HepG2 (cell line): ENCODE results near the gene EFCAB8. TPM values are rescaled to one million over a fixed set of nuclear protein-coding genes. Genes with fewer than 3 reads are reported as not detected.
A peak's percentile ranks its signal among the peaks of the same experiment; 100 is the strongest.

Source experiments
- ATAC-seq: fragments of 200-7000 bp; cut with Tn5 transposase; 3 replicates; pipeline ENCODE4 v1.9.1; 2020; ENCODE audit warnings: mild to moderate bottlenecking, moderate library complexity
- BruUV-seq: library from RNA; stranded (reverse); fragments of 400-500 nt; replicated peaks from 2 replicates; lab custom pipeline; 2021; lab: Mats Ljungman, UMichigan
- CTCF ChIA-PET: fragments of 300-600 bp; formaldehyde crosslinking; extraction: SDS; loops from one replicate; lab custom pipeline; 2021; ENCODE audit warnings: low total read pairs, inconsistent platforms, low intra/inter-chr PET ratio; lab: Yijun Ruan, JAX
- POLR2A ChIA-PET: fragments of 350-600 bp; sonication (Branson Sonifier 250); formaldehyde crosslinking; loops from one replicate; lab custom pipeline; 2020; ENCODE audit warnings: antibody characterized with exemption, inconsistent platforms; lab: Yijun Ruan, JAX
- DNase-seq: peaks from one replicate; pipeline ENCODE4 v3.0.0-alpha.2; 2015; ENCODE audit warnings: low spot score
- FAIRE-seq: peaks from 3 replicates; lab custom pipeline; 2011; peaks lifted over from hg19 to GRCh38; lab: Jason Lieb, UNC
- H2AFZ ChIP-seq: one replicate; pipeline ENCODE4 v1.6.1; 2011; ENCODE audit warnings: low read length, inconsistent platforms
- H3K27ac ChIP-seq: fragments of 300-600 bp; 3 replicates; pipeline ENCODE4 v1.8.0; 2011; ENCODE audit warnings: mixed run types, mild to moderate bottlenecking, mixed read lengths, low read length, inconsistent platforms; ENCODE audit not compliant: insufficient read depth; ENCODE audit errors: extremely low read length
- H3K27me3 ChIP-seq, 2 experiments: fragments of 200-600 bp in 1 of 2; 2 replicates in 1 of 2; 3 replicates in 1 of 2; pipeline versions ENCODE4 v1.6.0 to v1.8.0; 2011; ENCODE audit warnings: low read length in 2 of 2, mild to moderate bottlenecking in 2 of 2, moderate library complexity in 2 of 2, inconsistent platforms in 1 of 2; ENCODE audit not compliant: insufficient read depth in 2 of 2, control insufficient read depth in 1 of 2
- H3K36me3 ChIP-seq, 2 experiments: fragments of 200-600 bp in 1 of 2; replicated peaks in 1 of 2; 2 replicates in 1 of 2; 3 replicates in 1 of 2; pipeline versions ENCODE4 v1.5.1 to v1.8.0; 2011; ENCODE audit warnings: low read length in 2 of 2, inconsistent platforms in 1 of 2; ENCODE audit not compliant: insufficient read depth in 2 of 2, control insufficient read depth in 1 of 2
- H3K4me1 ChIP-seq: 2 replicates; pipeline ENCODE4 v1.5.1; 2012; ENCODE audit warnings: low read length, inconsistent platforms; ENCODE audit not compliant: insufficient read depth
- H3K4me2 ChIP-seq: 2 replicates; pipeline ENCODE4 v1.6.0; 2011; ENCODE audit warnings: low read depth, low read length, inconsistent platforms
- H3K4me3 ChIP-seq, 3 experiments: fragments of 200-600 bp in 1 of 3; sonication (generic), shearing (Covaris generic) in 1 of 3; replicated peaks in 1 of 3; 2 replicates each; pipeline ENCODE4 v1.5.1; 2011 to 2016; ENCODE audit warnings: low read length in 3 of 3, inconsistent platforms in 2 of 3, low read depth in 2 of 3, mild to moderate bottlenecking in 2 of 3, control low read depth in 1 of 3, mixed read lengths in 1 of 3; ENCODE audit not compliant: insufficient read depth in 1 of 3
- H3K79me2 ChIP-seq: one replicate; pipeline ENCODE4 v1.6.1; 2011; ENCODE audit warnings: low read length, inconsistent platforms; ENCODE audit not compliant: insufficient read depth
- H3K9ac ChIP-seq: 2 replicates; pipeline ENCODE4 v1.6.0; 2011; ENCODE audit warnings: mild to moderate bottlenecking, low read depth, low read length, inconsistent platforms; ENCODE audit not compliant: insufficient read depth
- H3K9me3 ChIP-seq: 2 replicates; pipeline ENCODE4 v1.5.1; 2012; ENCODE audit warnings: mild to moderate bottlenecking, low read length
- H4K20me1 ChIP-seq: 2 replicates; pipeline ENCODE4 v1.6.0; 2011; ENCODE audit warnings: inconsistent platforms, mild to moderate bottlenecking, low read length, moderate library complexity; ENCODE audit not compliant: insufficient read depth
- CBX5 ChIP-seq: sonication (generic); formaldehyde crosslinking; IDR thresholded peaks from 2 replicates; pipeline ENCODE4 v1.4.0; 2020; ENCODE audit warnings: missing genetic modification reagents, borderline replicate concordance
- DNMT1 ChIP-seq: sonication (generic); formaldehyde crosslinking; IDR thresholded peaks from 2 replicates; pipeline ENCODE4 v1.5.1; 2020; ENCODE audit warnings: mild to moderate bottlenecking, missing genetic modification reagents
- HES4 ChIP-seq: sonication (generic); formaldehyde crosslinking; IDR thresholded peaks from 2 replicates; pipeline ENCODE4 v1.9.0; 2021; ENCODE audit warnings: mild to moderate bottlenecking, missing genetic modification reagents, borderline replicate concordance
- IKZF4 ChIP-seq: sonication (generic); formaldehyde crosslinking; IDR thresholded peaks from 2 replicates; pipeline ENCODE4 v1.5.1; 2020; ENCODE audit warnings: borderline replicate concordance, mild to moderate bottlenecking, low read depth, missing genetic modification reagents; ENCODE audit errors: not compliant biosample characterization
- RFX1 ChIP-seq: fragments of 450-650 bp; IDR thresholded peaks from 2 replicates; pipeline ENCODE4 v1.6.1; 2017
- TAF15 ChIP-seq: fragments of 200-400 bp; formaldehyde crosslinking; IDR thresholded peaks from one replicate; pipeline ENCODE4 v1.6.1; 2018; ENCODE audit warnings: mild to moderate bottlenecking, low read depth, low read length; ENCODE audit not compliant: poor library complexity, severe bottlenecking
- ZFP62 ChIP-seq: sonication (generic); formaldehyde crosslinking; IDR thresholded peaks from 2 replicates; pipeline ENCODE4 v1.4.0; 2020; ENCODE audit warnings: missing genetic modification reagents
- ZMYM2 ChIP-seq: sonication (generic); formaldehyde crosslinking; IDR thresholded peaks from 2 replicates; pipeline ENCODE4 v1.8.0; 2022; ENCODE audit warnings: mild to moderate bottlenecking, missing genetic modification reagents
- ZNF124 ChIP-seq: sonication (generic); formaldehyde crosslinking; IDR thresholded peaks from 2 replicates; pipeline ENCODE4 v1.4.0; 2020; ENCODE audit warnings: missing genetic modification reagents
- ZNF782 ChIP-seq: sonication (generic); formaldehyde crosslinking; IDR thresholded peaks from 2 replicates; pipeline ENCODE4 v1.4.0; 2020; ENCODE audit warnings: missing genetic modification reagents, mild to moderate bottlenecking, borderline replicate concordance
- WGBS: methylation state at CpG from one replicate; pipeline ENCODE4 v1.1.6; 2017; ENCODE audit warnings: low lambda C conversion rate; 5-methylcytosine and 5-hydroxymethylcytosine counted together
- in situ Hi-C: cut with HindIII; loops from 2 replicates; pipeline ENCODE4 v1.10.0; 2017; ENCODE audit warnings: low pct_unique_long_range_greater_than_20kb; ENCODE audit not compliant: extremely low pct_ligation_motif_present
- intact Hi-C: fragments of 100-400 bp; cut with micrococcal nuclease; formaldehyde crosslinking; loops from one replicate; pipeline ENCODE4 v1.10.0; 2022; ENCODE audit not compliant: unreplicated experiment
- polyA plus RNA-seq, 8 experiments: library from polyadenylated mRNA; depleted of rRNA in 3 of 8; stranded (reverse) in 7 of 8; unstranded in 1 of 8; fragments of >200 nt; fragmentation: Illumina TruSeq in 4 of 8; extraction: Trizol in 4 of 8; gene quantifications; 2 replicates each; pipeline versions ENCODE4 v1.2.1 to v1.2.3, GENCODE V29; 2011 to 2016; ENCODE audit warnings: low read depth in 4 of 8, missing spikeins in 1 of 8, mixed read lengths in 1 of 8; ENCODE audit not compliant: insufficient read depth in 1 of 8
- total RNA-seq, 5 experiments: library from RNA; depleted of rRNA; stranded (reverse); fragments of >200 nt; fragmentation: Illumina TruSeq; extraction: Trizol; gene quantifications; 2 replicates each; pipeline ENCODE4 v1.2.3, GENCODE V29; 2016; ENCODE audit warnings: low read depth in 1 of 5
- TF ChIP-seq, protein P1 (sequence below): sonication (generic); formaldehyde crosslinking; IDR thresholded peaks from 2 replicates; pipeline ENCODE4 v1.4.0; 2020; ENCODE audit warnings: low read depth, mild to moderate bottlenecking, missing genetic modification reagents
- TF ChIP-seq, protein P2 (sequence below): sonication (generic); formaldehyde crosslinking; IDR thresholded peaks from 2 replicates; pipeline ENCODE4 v1.9.0; 2021; ENCODE audit warnings: mild to moderate bottlenecking, missing genetic modification reagents

The EFCAB8 gene
- total and polyA plus RNA-seq, 2 of the 13 experiments (the other 11 are each of a cell fraction or from before 2014, with no cell fraction given), result 0.15 to 0.22 TPM

GRCh38 chr20:32980131-32980941 lies 121.6 kb downstream of the EFCAB8 start:
- DNase-seq, result peak; percentile 48
- H3K27me3 ChIP-seq, result peaks cover 9 to 67% of the 10 kb centered on the region in 2 experiments
- intact Hi-C loops, result no loop called here
- TF ChIP-seq ZFP62 (CRISPR knock-in tag), result no peak
- no peak for TF ChIP-seq RFX1
- TF ChIP-seq ZNF124, result no peak
- no peak for TF ChIP-seq TAF15
- TF ChIP-seq CBX5 (CRISPR knock-in tag), result no peak
- TF ChIP-seq, protein P1, sequence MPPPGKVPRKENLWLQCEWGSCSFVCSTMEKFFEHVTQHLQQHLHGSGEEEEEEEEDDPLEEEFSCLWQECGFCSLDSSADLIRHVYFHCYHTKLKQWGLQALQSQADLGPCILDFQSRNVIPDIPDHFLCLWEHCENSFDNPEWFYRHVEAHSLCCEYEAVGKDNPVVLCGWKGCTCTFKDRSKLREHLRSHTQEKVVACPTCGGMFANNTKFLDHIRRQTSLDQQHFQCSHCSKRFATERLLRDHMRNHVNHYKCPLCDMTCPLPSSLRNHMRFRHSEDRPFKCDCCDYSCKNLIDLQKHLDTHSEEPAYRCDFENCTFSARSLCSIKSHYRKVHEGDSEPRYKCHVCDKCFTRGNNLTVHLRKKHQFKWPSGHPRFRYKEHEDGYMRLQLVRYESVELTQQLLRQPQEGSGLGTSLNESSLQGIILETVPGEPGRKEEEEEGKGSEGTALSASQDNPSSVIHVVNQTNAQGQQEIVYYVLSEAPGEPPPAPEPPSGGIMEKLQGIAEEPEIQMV (CRISPR knock-in tag), result no peak
- TF ChIP-seq, protein P2, sequence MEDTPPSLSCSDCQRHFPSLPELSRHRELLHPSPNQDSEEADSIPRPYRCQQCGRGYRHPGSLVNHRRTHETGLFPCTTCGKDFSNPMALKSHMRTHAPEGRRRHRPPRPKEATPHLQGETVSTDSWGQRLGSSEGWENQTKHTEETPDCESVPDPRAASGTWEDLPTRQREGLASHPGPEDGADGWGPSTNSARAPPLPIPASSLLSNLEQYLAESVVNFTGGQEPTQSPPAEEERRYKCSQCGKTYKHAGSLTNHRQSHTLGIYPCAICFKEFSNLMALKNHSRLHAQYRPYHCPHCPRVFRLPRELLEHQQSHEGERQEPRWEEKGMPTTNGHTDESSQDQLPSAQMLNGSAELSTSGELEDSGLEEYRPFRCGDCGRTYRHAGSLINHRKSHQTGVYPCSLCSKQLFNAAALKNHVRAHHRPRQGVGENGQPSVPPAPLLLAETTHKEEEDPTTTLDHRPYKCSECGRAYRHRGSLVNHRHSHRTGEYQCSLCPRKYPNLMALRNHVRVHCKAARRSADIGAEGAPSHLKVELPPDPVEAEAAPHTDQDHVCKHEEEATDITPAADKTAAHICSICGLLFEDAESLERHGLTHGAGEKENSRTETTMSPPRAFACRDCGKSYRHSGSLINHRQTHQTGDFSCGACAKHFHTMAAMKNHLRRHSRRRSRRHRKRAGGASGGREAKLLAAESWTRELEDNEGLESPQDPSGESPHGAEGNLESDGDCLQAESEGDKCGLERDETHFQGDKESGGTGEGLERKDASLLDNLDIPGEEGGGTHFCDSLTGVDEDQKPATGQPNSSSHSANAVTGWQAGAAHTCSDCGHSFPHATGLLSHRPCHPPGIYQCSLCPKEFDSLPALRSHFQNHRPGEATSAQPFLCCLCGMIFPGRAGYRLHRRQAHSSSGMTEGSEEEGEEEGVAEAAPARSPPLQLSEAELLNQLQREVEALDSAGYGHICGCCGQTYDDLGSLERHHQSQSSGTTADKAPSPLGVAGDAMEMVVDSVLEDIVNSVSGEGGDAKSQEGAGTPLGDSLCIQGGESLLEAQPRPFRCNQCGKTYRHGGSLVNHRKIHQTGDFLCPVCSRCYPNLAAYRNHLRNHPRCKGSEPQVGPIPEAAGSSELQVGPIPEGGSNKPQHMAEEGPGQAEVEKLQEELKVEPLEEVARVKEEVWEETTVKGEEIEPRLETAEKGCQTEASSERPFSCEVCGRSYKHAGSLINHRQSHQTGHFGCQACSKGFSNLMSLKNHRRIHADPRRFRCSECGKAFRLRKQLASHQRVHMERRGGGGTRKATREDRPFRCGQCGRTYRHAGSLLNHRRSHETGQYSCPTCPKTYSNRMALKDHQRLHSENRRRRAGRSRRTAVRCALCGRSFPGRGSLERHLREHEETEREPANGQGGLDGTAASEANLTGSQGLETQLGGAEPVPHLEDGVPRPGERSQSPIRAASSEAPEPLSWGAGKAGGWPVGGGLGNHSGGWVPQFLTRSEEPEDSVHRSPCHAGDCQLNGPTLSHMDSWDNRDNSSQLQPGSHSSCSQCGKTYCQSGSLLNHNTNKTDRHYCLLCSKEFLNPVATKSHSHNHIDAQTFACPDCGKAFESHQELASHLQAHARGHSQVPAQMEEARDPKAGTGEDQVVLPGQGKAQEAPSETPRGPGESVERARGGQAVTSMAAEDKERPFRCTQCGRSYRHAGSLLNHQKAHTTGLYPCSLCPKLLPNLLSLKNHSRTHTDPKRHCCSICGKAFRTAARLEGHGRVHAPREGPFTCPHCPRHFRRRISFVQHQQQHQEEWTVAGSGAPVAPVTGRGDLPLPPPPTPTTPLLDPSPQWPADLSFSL, result no peak
- no peak for TF ChIP-seq ZMYM2 (CRISPR knock-in tag)
- TF ChIP-seq HES4 (CRISPR knock-in tag), result no peak
- TF ChIP-seq IKZF4 (CRISPR knock-in tag), result no peak
- TF ChIP-seq ZNF782, result no peak
- TF ChIP-seq DNMT1, result 0 out of 2 replicates have a peak, but pooled peaks have one; percentile 30

More at GRCh38 chr20:32980131-32980941, 121.6 kb downstream of the EFCAB8 start:
- Histone ChIP-seq H4K20me1 (no peaks in the 10 kb centered on the region), H3K27ac (no peak overlapping the region), H3K4me2 (peak overlapping the region; percentile 33; the same call in 1 of the 2 replicates), H3K4me1 (peaks cover 58% of the 10 kb centered on the region), H3K36me3 (no peaks in the 10 kb centered on the region), H2AFZ (no peak overlapping the region), H3K4me3 (no peak overlapping the region), H3K9me3 (no peaks in the 10 kb centered on the region), H3K9ac (no peak overlapping the region), H3K79me2 (no peaks in the 10 kb centered on the region)
- BruUV-seq, result no TSS peak
- ATAC-seq, result peak; percentile 8
- 42% methylated on average over 17 of the region's 19 CpGs for WGBS
- ChIA-PET CTCF (no interaction called here), POLR2A (no interaction called here)
- FAIRE-seq, result no peak
- in situ Hi-C loops, result no loop called here
